ENCODE results near the gene SRP72. TPM values are rescaled to one million over a fixed set of nuclear protein-coding genes. Genes with fewer than 3 reads are reported as not detected.
"Not testable (repeated sequence)": the region's sequence is repeated elsewhere in the genome, so short reads cannot be mapped to it uniquely, and the experiment has no call there.

SRP72 gene
- total RNA-seq, 6 experiments from 2014 or later: 41.3 to 54.8 (median 46.6) TPM

GRCh38 chr4:56465599-56466295 lies 1.7 kb upstream of the SRP72 start:
- 77% methylated on average over 9 of the region's 10 CpGs for WGBS (ENCODE audit: insufficient coverage, low coverage, low lambda C conversion rate, missing lambda C conversion rate)
- peaks cover 0 to 26% (median 6%) of the 10 kb centered on the region in 4 donors for H3K4me1 ChIP-seq
- no peak for TF ChIP-seq CTCF (IDR thresholded peaks at IDR 0.05)
- TF ChIP-seq POLR2A (IDR thresholded peaks at IDR 0.05): no peak
- H3K36me3 ChIP-seq: peaks cover 0 to 8% (median 5%) of the 10 kb centered on the region in 4 donors
- no peaks in the 10 kb centered on the region for H3K27me3 ChIP-seq
- H3K9me3 ChIP-seq: no peaks in the 10 kb centered on the region
- H3K4me3 ChIP-seq: peak overlapping the region in 2 of 3 donors; percentile 93 to 94
- DNase-seq (no peak), ATAC-seq (no peak)
- H3K27ac ChIP-seq: no peak overlapping the region
- intact Hi-C loops (cut with DNase I): no loop called here

DNA sequence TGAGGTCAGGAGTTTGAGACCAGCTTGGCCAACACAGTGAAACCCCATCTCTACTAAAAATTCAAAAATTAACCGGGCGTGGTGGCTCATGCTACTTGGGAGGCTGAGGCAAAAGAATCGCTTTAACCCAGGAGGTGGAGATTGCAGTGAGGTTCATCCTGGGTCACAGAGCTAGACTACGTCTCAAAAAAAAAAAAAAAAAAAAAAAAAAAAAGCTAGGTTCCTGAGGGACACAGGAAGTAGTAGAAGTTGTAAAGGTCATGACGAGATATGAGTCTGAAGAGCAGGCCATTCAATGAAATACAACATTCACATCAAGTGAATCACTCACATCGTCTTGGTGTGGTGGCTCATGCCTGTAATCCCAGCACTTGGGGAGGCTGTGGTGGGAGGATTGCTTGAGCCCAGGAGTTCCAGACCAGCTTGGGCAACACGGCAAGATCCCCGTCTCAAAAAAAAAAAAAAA lies 1.1 kb upstream of the SRP72 start:
- Histone ChIP-seq H3K27ac (peak overlapping the region in 2 of 3 donors; percentile 52 to 81), H3K4me3 (peak overlapping the region; percentile 90 to 94 (median 93)), H3K4me1 (peaks cover 0 to 26% (median 6%) of the 10 kb centered on the region in 4 donors)
- H3K9me3 ChIP-seq; DNase-seq; H3K27me3 ChIP-seq; H3K36me3 ChIP-seq; intact Hi-C loops (cut with DNase I): not testable (repeated sequence)
- WGBS (ENCODE audit: insufficient coverage, low coverage, low lambda C conversion rate, missing lambda C conversion rate): 15% methylated on average over 6 of the region's 8 CpGs
- peak in 2 of 4 donors; percentile 21 to 52 for ATAC-seq

DNA sequence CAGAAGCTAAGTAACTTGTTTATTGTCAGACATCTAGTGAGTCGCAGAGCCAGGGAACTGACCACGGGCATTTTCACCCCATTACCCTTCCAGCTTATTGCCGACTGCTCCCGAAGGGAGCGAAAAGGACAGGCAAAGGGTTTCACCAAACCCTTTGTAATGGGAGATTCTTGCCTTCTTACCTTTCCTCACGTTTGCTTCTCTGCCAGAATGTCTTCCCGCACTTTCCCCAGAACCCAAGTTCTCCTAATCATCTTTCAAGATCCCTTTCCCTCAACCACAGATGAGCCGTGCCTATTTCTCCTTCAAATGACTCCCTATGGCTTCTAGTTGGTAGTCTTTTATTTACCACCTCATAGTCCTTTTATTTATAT lies 520 bp upstream of the SRP72 start:
- ATAC-seq: peak in 1 of 4 donors; percentile 4
- intact Hi-C loops (cut with DNase I): no loop called here

GRCh38 chr4:56468097-56468422 lies 643 bp downstream of the SRP72 start:
- Histone ChIP-seq H3K27ac (peak overlapping the region; percentile 52 to 81 (median 63)), H3K4me3 (peak overlapping the region; percentile 90 to 94 (median 93)), H3K4me1 (peaks cover 0 to 26% (median 6%) of the 10 kb centered on the region in 4 donors), H3K27me3 (no peaks in the 10 kb centered on the region), H3K9me3 (no peaks in the 10 kb centered on the region), H3K36me3 (peaks cover 5 to 19% (median 8%) of the 10 kb centered on the region in 4 donors)
- TF ChIP-seq POLR2A (IDR thresholded peaks at IDR 0.05) (no peak), CTCF (IDR thresholded peaks at IDR 0.05) (no peak)
- WGBS (ENCODE audit: insufficient coverage, low coverage, low lambda C conversion rate, missing lambda C conversion rate): 0% methylated on average over 10 of the region's 10 CpGs
- DNase-seq: peak in 1 of 3 donors; percentile 55
- ATAC-seq: peak; percentile 72 to 82 (median 74)
- intact Hi-C loops (cut with DNase I): no loop called here

More for the DNA sequence above, 520 bp upstream of the SRP72 start:
- TF ChIP-seq CTCF (IDR thresholded peaks at IDR 0.05) (no peak), POLR2A (IDR thresholded peaks at IDR 0.05) (no peak)
- H3K36me3 ChIP-seq: peaks cover 2 to 8% (median 5%) of the 10 kb centered on the region in 4 donors
- H3K4me3 ChIP-seq: peak overlapping the region; percentile 90 to 94 (median 93)
- no peaks in the 10 kb centered on the region for H3K9me3 ChIP-seq
- WGBS (ENCODE audit: insufficient coverage, low coverage, low lambda C conversion rate, missing lambda C conversion rate): 0% methylated on average over 8 of the region's 8 CpGs
- peaks cover 0 to 26% (median 6%) of the 10 kb centered on the region in 4 donors for H3K4me1 ChIP-seq
- DNase-seq: no peak
- no peaks in the 10 kb centered on the region for H3K27me3 ChIP-seq
- H3K27ac ChIP-seq: peak overlapping the region; percentile 52 to 81 (median 63)

- Histone ChIP-seq H3K9me3 (no peaks in the 10 kb centered on the region), H3K4me3 (no peak overlapping the region), H3K27ac (no peak overlapping the region), H3K4me1 (peaks cover 0 to 26% (median 6%) of the 10 kb centered on the region in 4 donors), H3K27me3 (no peaks in the 10 kb centered on the region), H3K36me3 (peaks cover 5 to 28% (median 16%) of the 10 kb centered on the region in 4 donors)
- intact Hi-C loops (cut with DNase I): no loop called here
- TF ChIP-seq POLR2A (IDR thresholded peaks at IDR 0.05) (no peak), CTCF (IDR thresholded peaks at IDR 0.05) (no peak)
- DNase-seq (no peak), ATAC-seq (no peak)
- WGBS (ENCODE audit: insufficient coverage, low coverage, low lambda C conversion rate, missing lambda C conversion rate): 49% methylated on average over 6 of the region's 6 CpGs
These were observed 2.2 kb downstream of the SRP72 start for GRCh38 chr4:56469489-56470210.

Data from right lobe of liver (tissue), 6 donors.